Measurements from ENCODE around the gene PTCD2. TPM values are rescaled to one million over a fixed set of nuclear protein-coding genes. Genes with fewer than 3 reads are reported as not detected.

Gene PTCD2
- total RNA-seq, 4 donors from 2014 or later, result 3.5 to 7.1 (median 5.8) TPM

- no peak for TF ChIP-seq EP300 (IDR thresholded peaks at IDR 0.05)
- no peak for TF ChIP-seq CTCF (IDR thresholded peaks at IDR 0.05)
- TF ChIP-seq POLR2AphosphoS5 (IDR thresholded peaks at IDR 0.05), result no peak
- no peak for TF ChIP-seq POLR2A (IDR thresholded peaks at IDR 0.05; ENCODE audit: low read depth)
- WGBS, result 71% methylated on average over 4 of the region's 4 CpGs
These were observed 88.4 kb downstream of the PTCD2 start for GRCh38 chr5:72408603-72409002.

GRCh38 chr5:72410688-72411295 is 90.6 kb downstream of the PTCD2 start:
- Histone ChIP-seq H3K27me3 (no peaks in the 10 kb centered on the region), H3K4me1 (peaks cover 0 to 22% (median 12%) of the 10 kb centered on the region in 4 donors), H3K36me3 (no peaks in the 10 kb centered on the region), H3K4me3 (no peak overlapping the region), H3K27ac (replicated peaks in 1 of 4) (no peak overlapping the region), H3K9me3 (no peaks in the 10 kb centered on the region)
- TF ChIP-seq POLR2A (IDR thresholded peaks at IDR 0.05; ENCODE audit: low read depth), result no peak
- no peak for TF ChIP-seq CTCF (IDR thresholded peaks at IDR 0.05)
- TF ChIP-seq POLR2AphosphoS5 (IDR thresholded peaks at IDR 0.05), result no peak
- no peak for TF ChIP-seq EP300 (IDR thresholded peaks at IDR 0.05)
- no peak for DNase-seq (ENCODE audit: extremely low spot score)
- intact Hi-C loops (cut with DNase I), result no loop called here
- WGBS, result 68% methylated on average over 4 of the region's 4 CpGs

More at GRCh38 chr5:72408603-72409002, 88.4 kb downstream of the PTCD2 start:
- H3K27ac ChIP-seq (replicated peaks in 1 of 4), result no peak overlapping the region
- H3K36me3 ChIP-seq, result no peaks in the 10 kb centered on the region
- peaks cover 0 to 22% (median 10%) of the 10 kb centered on the region in 4 donors for H3K4me1 ChIP-seq
- no peaks in the 10 kb centered on the region for H3K9me3 ChIP-seq
- intact Hi-C loops (cut with DNase I), result no loop called here
- no peak overlapping the region for H3K4me3 ChIP-seq
- no peak for DNase-seq (ENCODE audit: extremely low spot score)
- no peaks in the 10 kb centered on the region for H3K27me3 ChIP-seq

GRCh38 chr5:72412283-72413055 is 92.3 kb downstream of the PTCD2 start:
- H3K9me3 ChIP-seq, result no peaks in the 10 kb centered on the region
- 71% methylated on average over 4 of the region's 4 CpGs for WGBS
- no peak overlapping the region for H3K4me3 ChIP-seq
- no peaks in the 10 kb centered on the region for H3K36me3 ChIP-seq
- TF ChIP-seq CTCF (IDR thresholded peaks at IDR 0.05), result no peak
- no peak for TF ChIP-seq POLR2AphosphoS5 (IDR thresholded peaks at IDR 0.05)
- TF ChIP-seq EP300 (IDR thresholded peaks at IDR 0.05), result no peak
- no peak for TF ChIP-seq POLR2A (IDR thresholded peaks at IDR 0.05; ENCODE audit: low read depth)
- H3K27me3 ChIP-seq, result no peaks in the 10 kb centered on the region
- intact Hi-C loops (cut with DNase I), result no loop called here
- DNase-seq (ENCODE audit: extremely low spot score), result no peak
- no peak overlapping the region for H3K27ac ChIP-seq (replicated peaks in 1 of 4)
- H3K4me1 ChIP-seq, result peaks cover 0 to 22% (median 12%) of the 10 kb centered on the region in 4 donors

GRCh38 chr5:72415616-72416325 is 95.6 kb downstream of the PTCD2 start:
- intact Hi-C loops (cut with DNase I), result no loop called here
- no peaks in the 10 kb centered on the region for H3K9me3 ChIP-seq
- H3K27ac ChIP-seq (replicated peaks in 1 of 4), result no peak overlapping the region
- no peaks in the 10 kb centered on the region for H3K36me3 ChIP-seq
- no peaks in the 10 kb centered on the region for H3K27me3 ChIP-seq
- peaks cover 0 to 19% (median 11%) of the 10 kb centered on the region in 4 donors for H3K4me1 ChIP-seq
- H3K4me3 ChIP-seq, result no peak overlapping the region
- WGBS, result 88% methylated on average over 5 of the region's 5 CpGs
- no peak for DNase-seq (ENCODE audit: extremely low spot score)
- no peak for TF ChIP-seq POLR2AphosphoS5 (IDR thresholded peaks at IDR 0.05)
- no peak for TF ChIP-seq CTCF (IDR thresholded peaks at IDR 0.05)
- TF ChIP-seq POLR2A (IDR thresholded peaks at IDR 0.05; ENCODE audit: low read depth), result no peak
- no peak for TF ChIP-seq EP300 (IDR thresholded peaks at IDR 0.05)

Data from esophagus muscularis mucosa (tissue), 4 donors.